ENCODE data around the gene PSMA2.

The PSMA2 gene

DNA sequence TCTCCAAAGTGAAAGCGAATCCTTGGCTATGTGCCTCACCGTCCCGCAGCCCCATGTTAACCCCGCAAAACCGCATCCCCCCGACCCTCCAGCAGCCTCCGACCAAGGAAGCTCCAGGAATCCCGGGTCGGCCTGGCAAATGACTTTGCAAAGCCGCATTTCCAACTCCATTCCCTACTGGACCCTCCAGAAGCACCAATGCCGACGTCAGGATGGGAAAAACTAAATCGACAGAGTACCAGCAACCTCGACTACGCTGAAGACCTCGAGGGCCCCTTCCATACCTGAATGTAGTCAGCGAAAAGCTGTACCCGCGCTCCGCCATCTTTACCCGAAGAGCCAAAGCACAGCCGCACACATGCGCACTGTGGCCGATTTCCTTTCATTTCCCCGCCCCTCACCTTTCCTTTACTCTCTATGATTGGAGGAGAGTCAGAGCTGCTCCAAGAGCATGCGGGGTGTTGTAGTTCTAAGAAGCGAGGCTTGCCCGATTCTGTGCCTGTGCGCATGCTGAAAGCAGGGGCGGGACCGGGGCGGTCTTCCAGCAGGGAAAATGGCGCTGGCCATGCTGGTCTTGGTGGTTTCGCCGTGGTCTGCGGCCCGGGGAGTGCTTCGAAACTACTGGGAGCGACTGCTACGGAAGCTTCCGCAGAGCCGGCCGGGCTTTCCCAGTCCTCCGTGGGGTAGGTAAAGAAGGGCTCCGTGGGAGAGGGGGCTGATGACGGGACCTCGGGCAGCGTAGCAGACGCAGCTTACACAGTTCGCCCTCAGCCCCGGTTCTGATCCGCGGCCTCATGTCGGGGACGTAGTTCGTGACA lies at the start of gene PSMA2, which contains the start of gene MRPL32:
TSS of gene PSMA2 (minus strand) at position 341 of the 818 bp plus-strand sequence. CDS start at position 325, 16 bp downstream.
TSS of gene MRPL32 (plus strand) at position 543 of the 818 bp plus-strand sequence. CDS start at position 554, 11 bp downstream.
- Histone ChIP-seq H3K27ac (peak within 1 kb of the TSS; percentile 71), H3K4me3 (ENCODE audit: low read depth in 1 of 2, low read length in 1 of 2) (peak within 1 kb of the TSS; percentile 92 to 99), H3K9me3 (no peaks in the 10 kb centered on the region), H3K4me1 (ENCODE audit: control insufficient read depth in 1 of 2, insufficient read depth in 1 of 2, low read depth in 1 of 2, low read length in 1 of 2) (peaks cover 49 to 53% of the 10 kb centered on the region in 2 experiments), H3K36me3 (peaks cover 9% of the 10 kb centered on the region), H3K27me3 (no peaks in the 10 kb centered on the region)
- TF ChIP-seq, protein P1, sequence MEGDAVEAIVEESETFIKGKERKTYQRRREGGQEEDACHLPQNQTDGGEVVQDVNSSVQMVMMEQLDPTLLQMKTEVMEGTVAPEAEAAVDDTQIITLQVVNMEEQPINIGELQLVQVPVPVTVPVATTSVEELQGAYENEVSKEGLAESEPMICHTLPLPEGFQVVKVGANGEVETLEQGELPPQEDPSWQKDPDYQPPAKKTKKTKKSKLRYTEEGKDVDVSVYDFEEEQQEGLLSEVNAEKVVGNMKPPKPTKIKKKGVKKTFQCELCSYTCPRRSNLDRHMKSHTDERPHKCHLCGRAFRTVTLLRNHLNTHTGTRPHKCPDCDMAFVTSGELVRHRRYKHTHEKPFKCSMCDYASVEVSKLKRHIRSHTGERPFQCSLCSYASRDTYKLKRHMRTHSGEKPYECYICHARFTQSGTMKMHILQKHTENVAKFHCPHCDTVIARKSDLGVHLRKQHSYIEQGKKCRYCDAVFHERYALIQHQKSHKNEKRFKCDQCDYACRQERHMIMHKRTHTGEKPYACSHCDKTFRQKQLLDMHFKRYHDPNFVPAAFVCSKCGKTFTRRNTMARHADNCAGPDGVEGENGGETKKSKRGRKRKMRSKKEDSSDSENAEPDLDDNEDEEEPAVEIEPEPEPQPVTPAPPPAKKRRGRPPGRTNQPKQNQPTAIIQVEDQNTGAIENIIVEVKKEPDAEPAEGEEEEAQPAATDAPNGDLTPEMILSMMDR (IDR thresholded peaks at IDR 0.05), result no peak

DNA sequence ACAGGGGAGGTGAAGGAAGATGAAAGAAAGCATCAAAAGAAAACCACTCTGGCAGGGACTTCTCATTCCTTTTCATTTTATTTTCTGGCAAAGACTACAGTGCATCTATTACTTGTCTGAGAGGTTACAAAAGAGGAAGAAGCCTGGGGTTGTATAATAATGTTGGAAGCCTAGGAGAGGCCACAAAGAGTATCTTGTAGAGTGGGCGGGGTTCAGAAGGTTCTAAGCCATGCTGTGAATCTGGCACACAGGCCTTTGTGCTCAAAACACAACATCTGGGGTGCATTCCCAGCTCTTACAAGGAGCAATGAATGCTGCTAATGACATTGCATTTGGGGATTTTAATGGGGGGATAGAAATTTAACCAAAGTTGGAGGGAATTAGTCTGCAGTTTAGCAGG lies 49.6 kb upstream of the PSMA2 start:
- Histone ChIP-seq H3K4me3 (ENCODE audit: low read depth in 1 of 2, low read length in 1 of 2) (no peak overlapping the region), H3K9me3 (no peaks in the 10 kb centered on the region), H3K4me1 (ENCODE audit: control insufficient read depth in 1 of 2, insufficient read depth in 1 of 2, low read depth in 1 of 2, low read length in 1 of 2) (no peaks in the 10 kb centered on the region), H3K27me3 (no peaks in the 10 kb centered on the region), H3K36me3 (no peaks in the 10 kb centered on the region), H3K27ac (no peak overlapping the region)
- TF ChIP-seq, protein P1 (IDR thresholded peaks at IDR 0.05), result no peak

DNA sequence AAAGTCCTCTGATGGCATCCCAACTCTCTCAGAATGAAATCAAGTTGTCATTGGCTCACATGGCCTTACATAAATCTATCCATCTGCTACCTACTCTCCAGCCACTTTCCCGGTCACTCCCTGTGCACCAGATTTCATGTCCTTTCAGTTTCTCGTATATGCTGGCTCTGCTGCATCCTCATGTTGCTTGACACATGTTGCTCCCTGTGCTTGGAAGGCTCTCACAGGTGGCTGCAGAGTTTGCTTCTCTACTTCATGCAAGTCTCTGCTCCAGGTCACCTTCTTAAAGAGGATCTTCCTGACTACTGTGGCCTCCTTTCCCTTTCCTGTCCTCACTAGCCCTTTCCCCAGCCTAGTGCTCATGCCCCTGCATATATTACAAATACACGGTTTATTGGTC lies 48.5 kb upstream of the PSMA2 start:
- Histone ChIP-seq H3K27ac (no peak overlapping the region), H3K4me1 (ENCODE audit: control insufficient read depth in 1 of 2, insufficient read depth in 1 of 2, low read depth in 1 of 2, low read length in 1 of 2) (no peaks in the 10 kb centered on the region), H3K36me3 (no peaks in the 10 kb centered on the region), H3K27me3 (no peaks in the 10 kb centered on the region), H3K9me3 (no peaks in the 10 kb centered on the region), H3K4me3 (ENCODE audit: low read depth in 1 of 2, low read length in 1 of 2) (no peak overlapping the region)
- TF ChIP-seq, protein P1 (IDR thresholded peaks at IDR 0.05), result no peak

DNA sequence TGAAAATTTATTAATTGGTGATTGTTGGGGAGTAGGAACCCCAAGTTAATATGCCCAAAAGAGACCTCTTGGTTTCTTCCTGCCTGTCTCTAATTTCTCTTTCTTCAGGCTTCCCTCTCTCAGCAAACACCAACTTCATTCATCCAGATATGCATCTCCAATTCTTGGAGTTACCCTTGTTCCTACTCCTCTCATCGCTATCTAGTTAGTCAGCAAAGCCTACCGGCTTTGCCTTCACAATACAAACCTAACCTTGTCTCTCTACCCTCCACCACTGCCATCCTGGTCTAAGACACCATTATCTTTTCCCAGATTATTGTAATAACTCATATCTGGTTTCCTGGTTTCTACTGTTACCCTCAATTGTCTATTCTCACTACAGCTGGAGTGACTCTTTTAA lies 48.1 kb upstream of the PSMA2 start:
- H3K9me3 ChIP-seq, result no peaks in the 10 kb centered on the region
- H3K4me3 ChIP-seq (ENCODE audit: low read depth in 1 of 2, low read length in 1 of 2), result no peak overlapping the region
- H3K36me3 ChIP-seq, result no peaks in the 10 kb centered on the region
- no peaks in the 10 kb centered on the region for H3K4me1 ChIP-seq (ENCODE audit: control insufficient read depth in 1 of 2, insufficient read depth in 1 of 2, low read depth in 1 of 2, low read length in 1 of 2)
- H3K27ac ChIP-seq, result no peak overlapping the region
- no peaks in the 10 kb centered on the region for H3K27me3 ChIP-seq
- TF ChIP-seq, protein P1 (IDR thresholded peaks at IDR 0.05), result no peak

DNA sequence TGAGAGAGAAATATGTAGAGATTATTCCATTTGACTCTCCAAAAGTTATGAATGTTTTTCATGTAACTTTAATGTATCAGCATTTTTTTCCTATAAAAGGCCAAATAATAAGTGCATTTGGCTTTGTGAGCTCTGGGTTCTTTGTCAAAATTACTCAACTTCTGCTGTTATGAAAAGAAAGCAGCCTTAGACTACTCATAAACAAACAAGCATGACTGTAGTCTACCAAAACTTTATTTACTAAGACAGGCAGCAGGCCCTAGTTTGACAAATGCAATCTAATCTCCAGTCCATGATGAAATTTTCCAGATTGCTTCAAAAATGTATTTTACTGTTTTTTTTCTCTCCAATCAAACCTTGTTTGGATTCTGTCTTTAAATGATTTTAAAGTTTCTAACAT lies 46.5 kb upstream of the PSMA2 start:
- TF ChIP-seq, protein P1 (IDR thresholded peaks at IDR 0.05), result no peak
- no peaks in the 10 kb centered on the region for H3K4me1 ChIP-seq (ENCODE audit: control insufficient read depth in 1 of 2, insufficient read depth in 1 of 2, low read depth in 1 of 2, low read length in 1 of 2)

More for the DNA sequence above, 46.5 kb upstream of the PSMA2 start:
- Histone ChIP-seq H3K4me3 (ENCODE audit: low read depth in 1 of 2, low read length in 1 of 2) (no peak overlapping the region), H3K27ac (no peak overlapping the region), H3K36me3 (no peaks in the 10 kb centered on the region), H3K27me3 (no peaks in the 10 kb centered on the region), H3K9me3 (no peaks in the 10 kb centered on the region)
